Mononuclear cell (primary cell): ENCODE data around the gene TBL3. TPM values are rescaled to one million over a fixed set of nuclear protein-coding genes. Genes with fewer than 3 reads are reported as not detected.
A peak's percentile ranks its signal among the peaks of the same experiment; 100 is the strongest.

Experiments
- H3K27me3 ChIP-seq: 2 replicates; pipeline ENCODE4 v1.6.0; 2011; ENCODE audit warnings: low read length, control low read depth; ENCODE audit not compliant: insufficient read depth
- H3K4me1 ChIP-seq: 2 replicates; pipeline ENCODE4 v1.5.1; 2011; ENCODE audit warnings: mild to moderate bottlenecking, low read length, control low read depth; ENCODE audit not compliant: insufficient read depth
- H3K4me3 ChIP-seq: 2 replicates; pipeline ENCODE4 v1.5.1; 2011; ENCODE audit warnings: mild to moderate bottlenecking, low read length, moderate library complexity
- H3K9me3 ChIP-seq: 2 replicates; pipeline ENCODE4 v1.5.1; 2011; ENCODE audit warnings: low read depth, mild to moderate bottlenecking, control low read depth, low read length
- total RNA-seq: library from RNA; depleted of rRNA; stranded (reverse); fragments of >200 nt; gene quantifications from one replicate; pipeline ENCODE4 v1.2.3, GENCODE V29; 2012

The TBL3 gene
- total RNA-seq, 1 donor: 6.4 TPM

- Histone ChIP-seq H3K9me3 (no peaks in the 10 kb centered on the region), H3K27me3 (peaks cover 23% of the 10 kb centered on the region), H3K4me3 (no peak overlapping the region), H3K4me1 (peaks cover 34% of the 10 kb centered on the region)
Observed at GRCh38 chr16:2019921-2020831, 48.3 kb downstream of the TBL3 start.

DNA sequence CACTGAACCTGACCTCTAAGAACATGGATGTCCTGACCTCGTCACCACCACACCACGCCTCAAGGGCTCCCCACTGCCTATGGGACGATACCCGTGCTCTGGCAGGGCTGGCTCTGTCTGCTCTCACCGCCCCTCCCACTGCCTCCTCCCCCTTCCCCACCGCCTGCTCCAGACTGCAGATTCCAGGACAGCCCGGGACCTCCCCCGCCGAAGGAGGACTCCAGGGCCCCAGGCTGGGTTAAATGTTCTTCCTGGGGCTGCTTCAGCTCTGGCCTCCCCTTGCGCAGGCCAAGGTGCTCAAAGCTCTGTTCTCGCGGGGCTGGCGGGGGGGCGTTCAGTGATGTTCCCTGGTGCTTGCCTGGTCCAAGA lies 50.9 kb downstream of the TBL3 start:
- peaks cover 38% of the 10 kb centered on the region for H3K4me1 ChIP-seq
- H3K9me3 ChIP-seq: no peaks in the 10 kb centered on the region
- peaks cover 37% of the 10 kb centered on the region for H3K27me3 ChIP-seq
- H3K4me3 ChIP-seq: no peak overlapping the region

- Histone ChIP-seq H3K27me3 (peaks cover 41% of the 10 kb centered on the region), H3K4me3 (peak overlapping the region; percentile 24), H3K4me1 (peaks cover 38% of the 10 kb centered on the region), H3K9me3 (no peaks in the 10 kb centered on the region)
Observed at GRCh38 chr16:2023092-2024031, 51.5 kb downstream of the TBL3 start.

GRCh38 chr16:2024032-2024420 lies 52.2 kb downstream of the TBL3 start:
- Histone ChIP-seq H3K9me3 (no peaks in the 10 kb centered on the region), H3K4me3 (no peak overlapping the region), H3K27me3 (peaks cover 38% of the 10 kb centered on the region), H3K4me1 (peaks cover 38% of the 10 kb centered on the region)

GRCh38 chr16:2025251-2025650 lies 53.4 kb downstream of the TBL3 start:
- H3K9me3 ChIP-seq: no peaks in the 10 kb centered on the region
- peaks cover 29% of the 10 kb centered on the region for H3K27me3 ChIP-seq
- H3K4me1 ChIP-seq: peaks cover 34% of the 10 kb centered on the region
- H3K4me3 ChIP-seq: no peak overlapping the region

- Histone ChIP-seq H3K4me3 (no peak overlapping the region), H3K9me3 (no peaks in the 10 kb centered on the region), H3K4me1 (peaks cover 29% of the 10 kb centered on the region), H3K27me3 (peaks cover 23% of the 10 kb centered on the region)
Observed at GRCh38 chr16:2025878-2026460, 54.1 kb downstream of the TBL3 start.

- no peak within 1 kb of the TSS for H3K4me3 ChIP-seq
Observed at GRCh38 chr16:2026461-2027023, 54.7 kb downstream of the TBL3 start, which contains the start of gene NHERF2. TSS of gene NHERF2 (plus strand) at chr16:2026902. CDS start at chr16:2027006, 104 bp downstream.

DNA sequence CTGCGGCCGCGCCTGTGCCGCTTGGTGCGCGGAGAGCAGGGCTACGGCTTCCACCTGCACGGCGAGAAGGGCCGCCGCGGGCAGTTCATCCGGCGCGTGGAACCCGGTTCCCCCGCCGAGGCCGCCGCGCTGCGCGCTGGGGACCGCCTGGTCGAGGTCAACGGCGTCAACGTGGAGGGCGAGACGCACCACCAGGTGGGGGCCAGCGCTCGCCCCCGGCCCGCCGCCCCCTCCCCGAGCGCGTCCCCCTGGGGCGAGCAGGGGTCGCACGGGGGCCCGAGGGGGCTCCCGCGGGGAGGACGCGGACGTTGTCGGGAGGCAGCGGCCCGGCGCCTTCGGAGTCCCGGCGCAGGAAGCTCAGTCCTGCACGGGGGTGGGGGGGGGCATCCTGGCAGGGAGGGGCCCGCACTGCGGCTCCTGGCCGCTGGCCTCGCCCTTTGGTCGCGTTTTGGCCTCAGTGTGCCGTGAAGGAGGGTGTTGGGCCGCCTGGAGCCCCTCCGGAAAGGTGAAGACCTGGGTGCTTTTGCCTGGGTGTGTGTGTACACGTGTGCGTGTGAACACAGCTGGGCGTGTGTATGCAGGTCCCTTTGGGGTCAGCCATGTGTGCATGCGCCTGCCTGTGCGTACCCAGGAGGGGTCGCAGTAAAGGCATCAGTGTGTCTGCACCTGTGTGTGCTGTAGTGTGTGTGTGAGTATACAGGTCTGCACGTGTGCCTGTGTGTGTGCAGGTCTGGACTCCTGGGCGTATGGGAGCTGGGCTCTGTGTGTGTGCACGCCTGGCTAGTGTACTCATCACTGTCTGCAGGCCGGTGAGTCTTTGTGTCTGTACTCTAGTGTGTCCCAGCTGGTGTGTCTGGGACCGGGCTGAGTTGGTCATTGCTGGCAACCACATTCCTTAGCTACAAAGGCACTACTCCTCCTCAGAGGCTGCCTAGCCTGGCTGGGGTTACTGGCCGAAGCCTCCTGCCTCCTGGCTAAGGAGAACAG lies 55.5 kb downstream of the TBL3 start:
- Histone ChIP-seq H3K27me3 (peaks cover 18% of the 10 kb centered on the region), H3K9me3 (no peaks in the 10 kb centered on the region), H3K4me1 (peaks cover 29% of the 10 kb centered on the region), H3K4me3 (no peak overlapping the region)

More at GRCh38 chr16:2026461-2027023, 54.7 kb downstream of the TBL3 start, which contains the start of gene NHERF2:
- Histone ChIP-seq H3K4me1 (peaks cover 29% of the 10 kb centered on the region), H3K27me3 (peaks cover 20% of the 10 kb centered on the region), H3K9me3 (no peaks in the 10 kb centered on the region)

- H3K9me3 ChIP-seq: no peaks in the 10 kb centered on the region
- no peak overlapping the region for H3K4me3 ChIP-seq
- H3K4me1 ChIP-seq: peaks cover 21% of the 10 kb centered on the region
- peaks cover 18% of the 10 kb centered on the region for H3K27me3 ChIP-seq
Observed at GRCh38 chr16:2028146-2028545, 56.3 kb downstream of the TBL3 start.

DNA sequence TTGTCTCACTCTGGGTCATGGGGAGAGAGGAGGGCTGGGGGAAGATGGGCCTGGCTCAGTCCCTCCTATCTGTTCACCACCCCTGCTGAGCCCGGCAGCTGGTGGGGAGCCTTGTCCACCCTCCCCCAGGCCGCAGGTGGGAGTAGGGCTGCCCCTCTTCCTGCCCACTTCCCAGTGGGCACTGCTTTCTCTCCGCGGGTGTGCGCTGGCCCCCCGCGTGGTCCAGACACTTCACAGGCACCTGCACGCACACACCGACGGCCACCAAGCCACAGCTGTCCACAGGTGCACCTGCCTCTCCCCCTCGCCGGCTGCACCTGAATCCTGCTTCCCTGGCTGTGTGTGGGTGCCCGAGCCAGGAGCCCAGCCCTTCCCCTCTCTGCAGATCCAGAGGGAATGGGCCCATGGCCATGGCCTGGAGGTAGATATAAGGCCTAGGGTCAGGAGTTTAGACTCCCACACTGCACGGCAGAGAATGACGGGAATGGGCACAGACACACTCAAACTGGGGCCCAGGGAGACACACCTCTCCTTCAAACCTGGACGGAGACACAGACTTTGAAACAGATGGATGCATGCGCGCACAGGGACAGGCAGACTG lies 56.9 kb downstream of the TBL3 start:
- H3K27me3 ChIP-seq: peaks cover 18% of the 10 kb centered on the region
- H3K4me1 ChIP-seq: peaks cover 17% of the 10 kb centered on the region
- H3K4me3 ChIP-seq: no peak overlapping the region
- H3K9me3 ChIP-seq: no peaks in the 10 kb centered on the region

DNA sequence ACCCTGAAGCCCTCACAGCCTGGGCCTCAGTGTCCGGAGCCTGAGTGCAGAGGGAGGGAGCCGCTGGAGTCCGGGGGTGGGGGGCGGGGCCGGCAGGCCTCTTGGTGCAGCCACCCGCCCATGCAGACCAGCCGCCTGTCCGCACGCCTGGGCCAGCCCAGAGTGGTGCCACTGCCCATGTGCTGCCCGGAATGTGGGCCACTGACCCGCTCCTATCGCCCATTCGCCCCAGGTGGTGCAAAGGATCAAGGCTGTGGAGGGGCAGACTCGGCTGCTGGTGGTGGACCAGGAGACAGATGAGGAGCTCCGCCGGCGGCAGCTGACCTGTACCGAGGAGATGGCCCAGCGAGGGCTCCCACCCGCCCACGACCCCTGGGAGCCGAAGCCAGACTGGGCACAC lies 57.5 kb downstream of the TBL3 start:
- Histone ChIP-seq H3K4me3 (no peak overlapping the region), H3K9me3 (no peaks in the 10 kb centered on the region), H3K27me3 (peaks cover 18% of the 10 kb centered on the region), H3K4me1 (peaks cover 15% of the 10 kb centered on the region)

GRCh38 chr16:2030036-2030435 lies 58.2 kb downstream of the TBL3 start:
- peaks cover 18% of the 10 kb centered on the region for H3K27me3 ChIP-seq
- H3K9me3 ChIP-seq: no peaks in the 10 kb centered on the region
- H3K4me3 ChIP-seq: no peak overlapping the region
- peaks cover 15% of the 10 kb centered on the region for H3K4me1 ChIP-seq

DNA sequence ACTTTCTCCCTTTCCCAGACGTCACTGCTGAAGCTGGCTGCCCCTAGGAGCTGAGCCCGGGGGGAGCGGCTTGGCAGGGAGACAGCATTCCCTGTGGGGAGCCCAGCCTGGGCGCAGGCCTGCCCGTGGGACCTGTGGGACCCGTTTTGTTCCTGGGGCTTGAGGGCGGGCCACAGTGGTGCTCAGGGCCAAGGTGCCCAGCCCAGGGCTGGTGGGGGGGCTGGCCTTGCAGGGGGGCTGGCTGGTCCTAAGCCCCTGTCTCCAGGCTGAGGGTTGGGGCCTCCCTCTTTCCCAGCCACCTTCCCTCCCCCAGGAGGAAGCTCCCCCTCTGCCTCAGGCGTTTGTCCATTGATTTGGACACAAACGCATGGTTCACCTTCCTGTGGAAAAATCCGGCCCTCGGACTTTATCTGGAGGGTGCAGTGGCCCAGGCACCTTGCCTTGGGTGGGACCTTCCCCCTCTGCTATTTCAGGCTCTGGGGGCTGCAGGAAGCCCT lies 59.3 kb downstream of the TBL3 start:
- no peak overlapping the region for H3K4me3 ChIP-seq
- H3K4me1 ChIP-seq: peaks cover 15% of the 10 kb centered on the region
- peaks cover 12% of the 10 kb centered on the region for H3K27me3 ChIP-seq
- no peaks in the 10 kb centered on the region for H3K9me3 ChIP-seq
